GM19438 (cell line): ENCODE measurements around the gene FAXDC2.

Experiments
- ATAC-seq: cut with Tn5 transposase; IDR thresholded peaks from one replicate; pipeline ENCODE4 v1.9.1; 2021; ENCODE audit warnings: low read depth; ENCODE audit not compliant: unreplicated experiment

The FAXDC2 gene

DNA sequence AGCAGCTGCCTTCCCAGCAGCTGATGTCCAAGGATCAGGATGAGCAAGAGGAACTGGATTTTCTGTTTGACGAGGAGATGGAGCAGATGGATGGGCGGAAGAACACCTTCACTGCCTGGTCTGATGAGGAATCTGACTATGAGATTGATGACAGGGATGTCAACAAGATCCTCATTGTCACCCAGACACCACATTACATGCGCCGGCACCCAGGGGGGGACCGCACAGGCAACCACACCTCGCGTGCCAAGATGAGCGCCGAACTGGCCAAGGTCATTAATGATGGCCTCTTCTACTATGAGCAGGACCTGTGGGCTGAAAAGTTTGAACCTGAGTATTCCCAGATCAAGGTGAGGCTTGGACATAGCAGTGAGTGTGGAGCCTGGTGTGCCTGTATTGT, 48.4 kb downstream of the FAXDC2 start:
- ATAC-seq = no peak

DNA sequence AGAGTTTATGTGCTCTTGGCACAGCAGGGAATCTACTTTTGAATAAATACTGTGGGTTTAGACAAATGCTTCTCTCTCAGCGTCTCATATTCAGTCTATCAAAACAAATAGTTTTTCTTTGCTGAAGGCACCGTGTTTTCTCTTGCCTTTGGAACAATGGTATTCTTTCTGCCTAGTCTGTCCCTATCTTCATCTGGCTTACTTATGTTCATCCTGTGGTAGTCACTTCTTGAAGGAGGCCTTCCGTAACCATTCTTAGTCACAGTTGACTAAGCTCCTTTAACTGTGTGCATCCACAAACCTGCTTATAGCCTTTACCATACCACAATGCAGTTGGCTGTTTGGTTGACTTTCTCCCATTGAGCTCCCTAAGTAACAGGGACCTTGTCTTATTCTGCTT, 49.3 kb downstream of the FAXDC2 start:
- ATAC-seq = no peak

DNA sequence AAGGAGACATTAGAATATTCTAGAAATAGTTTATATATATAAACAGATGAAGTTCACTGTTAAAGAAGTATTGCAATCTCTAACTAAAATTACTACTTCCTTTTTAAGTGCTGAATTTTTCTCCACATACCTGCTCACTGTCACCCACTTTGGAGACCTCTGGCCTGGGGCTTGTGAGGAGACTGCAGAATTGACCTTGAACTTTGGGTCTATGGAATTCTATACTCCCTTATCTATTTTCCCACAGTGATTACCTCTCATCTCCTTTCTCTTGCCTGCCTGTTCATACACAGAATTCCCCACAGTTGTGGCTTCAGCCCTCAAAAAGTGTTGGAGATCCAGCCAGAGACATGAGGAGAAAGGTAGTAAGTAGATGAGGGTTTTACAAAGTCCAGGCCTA, 49.8 kb downstream of the FAXDC2 start:
- no peak for ATAC-seq

DNA sequence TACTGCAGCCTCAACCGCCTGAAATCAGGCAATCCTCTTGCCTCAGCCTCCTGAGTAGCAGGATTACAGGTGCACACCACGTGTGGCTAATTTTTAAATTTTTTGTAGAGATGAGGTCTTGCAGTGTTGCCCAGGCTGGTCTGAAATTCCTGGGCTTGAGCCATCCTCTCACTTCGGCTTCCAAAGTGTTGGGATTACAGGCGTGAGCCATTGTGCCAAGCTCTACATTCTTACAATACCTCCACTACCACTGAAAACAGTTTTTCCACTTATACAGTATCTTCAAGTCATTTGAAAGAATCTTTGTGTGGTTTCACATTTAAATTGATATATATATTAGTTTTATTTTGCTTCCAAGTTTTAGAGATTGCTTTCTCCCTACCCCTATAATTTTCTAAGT, 52.6 kb downstream of the FAXDC2 start:
- no peak for ATAC-seq

DNA sequence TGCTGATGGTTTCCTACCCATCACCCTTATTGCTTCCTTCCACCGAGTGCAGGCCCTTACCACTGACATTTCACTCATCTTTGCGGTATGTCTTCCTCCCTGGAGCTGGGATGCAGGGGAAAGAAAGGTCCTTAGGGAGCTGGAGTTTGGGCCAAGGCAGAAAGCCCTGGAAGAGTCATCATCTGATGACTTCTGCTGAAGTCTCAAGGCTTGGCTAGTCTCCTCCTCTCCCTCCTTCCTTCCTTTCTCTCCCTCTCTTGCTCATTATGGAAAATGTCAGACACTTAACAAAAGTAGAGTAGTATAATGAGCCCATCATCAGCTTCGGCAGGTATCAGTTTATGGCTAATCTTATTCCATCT, 55.2 kb downstream of the FAXDC2 start:
- no peak for ATAC-seq

DNA sequence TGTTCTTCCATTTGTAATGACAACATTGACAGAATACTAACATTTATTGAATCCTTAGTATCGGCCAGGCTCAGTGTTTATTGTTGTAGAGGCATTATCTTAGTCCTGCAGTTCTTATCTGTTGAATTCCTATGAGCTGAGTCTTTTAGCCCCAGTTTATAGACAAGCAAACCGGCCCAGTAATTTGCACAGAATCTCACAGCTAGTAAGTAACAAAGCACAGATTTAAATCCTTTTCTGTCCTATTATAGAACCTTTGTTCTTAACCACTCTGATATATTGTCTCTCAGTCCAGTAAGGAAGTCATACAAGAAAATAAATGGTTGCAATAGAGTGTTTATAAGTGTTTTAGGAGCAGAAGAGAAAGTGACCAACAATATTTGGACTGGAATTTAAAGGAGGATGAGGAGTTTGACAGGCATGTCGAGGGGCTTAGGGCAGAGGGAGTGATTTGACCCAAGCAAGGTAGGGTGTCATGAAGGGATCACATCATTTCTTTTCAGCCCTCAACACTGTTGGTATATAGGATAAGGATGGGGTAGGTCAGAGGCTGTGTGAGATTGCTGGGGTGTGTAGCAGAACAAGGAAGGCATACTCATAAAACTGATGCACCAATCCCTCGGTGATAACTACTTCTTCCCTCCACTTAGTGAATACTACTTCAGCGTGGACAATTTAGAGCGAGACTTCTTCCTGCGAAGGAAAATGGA, 55.7 kb downstream of the FAXDC2 start:
- no peak for ATAC-seq

DNA sequence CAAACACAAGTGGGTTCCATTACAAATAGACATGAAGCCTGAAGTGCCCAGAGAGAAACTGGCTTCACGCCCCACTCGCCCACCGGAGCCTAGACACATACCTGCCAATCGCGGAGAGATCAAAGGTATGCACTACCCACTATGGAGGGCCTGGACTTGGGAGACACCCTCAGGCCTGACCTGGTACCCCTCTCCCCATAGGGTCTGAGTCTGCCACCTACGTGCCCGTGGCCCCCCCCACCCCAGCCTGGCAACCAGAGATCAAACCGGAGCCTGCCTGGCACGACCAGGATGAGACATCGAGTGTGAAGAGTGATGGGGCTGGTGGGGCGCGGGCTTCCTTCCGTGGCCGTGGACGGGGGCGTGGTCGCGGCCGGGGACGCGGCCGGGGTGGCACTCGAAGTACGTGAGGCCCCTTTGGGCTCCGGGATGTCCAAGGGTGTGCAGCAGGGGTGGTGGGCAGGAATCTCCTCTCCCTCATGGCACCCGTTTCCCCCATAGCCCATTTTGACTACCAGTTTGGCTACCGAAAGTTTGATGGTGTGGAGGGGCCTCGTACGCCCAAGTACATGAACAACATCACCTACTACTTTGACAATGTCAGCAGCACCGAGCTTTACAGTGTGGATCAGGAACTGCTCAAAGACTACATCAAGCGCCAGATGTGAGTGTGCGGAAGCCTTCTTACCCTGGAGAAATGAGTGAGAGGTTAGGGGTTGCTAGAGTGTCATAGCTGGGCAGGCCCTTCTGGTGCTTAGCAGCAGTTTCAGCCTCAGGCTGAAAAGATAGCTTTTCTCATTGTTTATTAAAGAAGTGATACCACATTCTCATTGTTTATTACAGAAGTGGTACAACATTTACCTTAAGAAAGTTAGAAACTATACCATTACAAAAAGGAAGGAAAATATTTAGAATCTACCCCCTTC, 56.5 kb downstream of the FAXDC2 start:
- no peak for ATAC-seq

DNA sequence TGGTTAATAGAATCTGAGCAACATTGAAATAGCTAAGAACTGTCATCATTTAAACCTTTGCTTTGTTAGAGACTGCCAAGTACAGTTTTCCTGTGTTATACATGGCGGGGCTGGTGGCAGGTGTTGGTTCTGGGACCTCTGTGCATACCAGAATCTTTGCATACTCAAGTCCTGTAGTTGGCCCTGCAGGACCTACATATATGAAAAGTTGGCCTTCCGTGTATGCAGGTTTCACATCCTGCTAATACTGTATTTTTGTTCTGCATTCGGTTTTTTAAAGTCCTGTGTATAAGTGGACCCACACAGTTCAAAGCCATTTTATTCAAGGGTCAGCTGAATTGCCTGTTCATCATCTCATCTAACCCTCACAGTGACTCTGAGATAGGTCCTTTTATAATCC, 58.9 kb downstream of the FAXDC2 start:
- ATAC-seq = peak; percentile 84

DNA sequence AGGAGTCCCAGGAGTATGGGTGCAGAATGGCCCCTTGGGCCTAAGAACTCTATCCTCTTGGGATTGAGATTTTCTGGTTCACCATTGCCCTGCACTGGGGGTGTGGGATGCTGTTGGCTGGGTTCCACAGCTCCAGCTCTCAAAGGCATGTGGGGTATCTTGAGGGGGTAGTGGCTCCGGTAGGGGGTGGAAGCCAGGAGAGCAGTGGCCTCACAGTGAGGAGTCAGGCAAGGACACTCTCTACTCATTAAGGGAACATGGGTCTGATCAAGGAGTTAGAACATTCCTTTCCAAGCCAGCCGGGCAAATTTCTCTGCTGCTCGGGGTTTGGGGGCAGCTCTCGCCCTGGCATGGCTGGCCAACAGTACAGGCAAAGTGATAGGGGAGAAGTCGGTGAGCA, 62.2 kb downstream of the FAXDC2 start:
- ATAC-seq = no peak

DNA sequence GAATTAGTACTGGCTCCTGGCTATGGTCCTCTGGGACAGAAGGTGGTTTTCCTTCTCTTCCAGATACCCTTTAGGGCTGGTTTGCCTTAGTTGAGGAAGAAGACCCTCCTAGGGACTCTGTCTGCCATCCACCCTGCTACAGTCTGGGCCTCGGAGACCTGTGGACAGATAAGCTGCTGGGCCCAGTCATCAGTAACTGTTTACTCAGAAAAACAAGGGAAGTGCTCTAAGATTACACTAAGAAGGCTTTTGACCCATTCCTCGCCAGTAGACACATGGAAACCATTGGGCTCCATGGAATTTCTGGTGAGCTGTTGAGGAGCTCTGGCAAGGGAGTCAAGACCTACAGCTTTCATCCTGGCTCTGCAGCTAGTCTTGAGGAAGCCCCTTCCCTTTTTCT, 64.0 kb downstream of the FAXDC2 start:
- no peak for ATAC-seq

DNA sequence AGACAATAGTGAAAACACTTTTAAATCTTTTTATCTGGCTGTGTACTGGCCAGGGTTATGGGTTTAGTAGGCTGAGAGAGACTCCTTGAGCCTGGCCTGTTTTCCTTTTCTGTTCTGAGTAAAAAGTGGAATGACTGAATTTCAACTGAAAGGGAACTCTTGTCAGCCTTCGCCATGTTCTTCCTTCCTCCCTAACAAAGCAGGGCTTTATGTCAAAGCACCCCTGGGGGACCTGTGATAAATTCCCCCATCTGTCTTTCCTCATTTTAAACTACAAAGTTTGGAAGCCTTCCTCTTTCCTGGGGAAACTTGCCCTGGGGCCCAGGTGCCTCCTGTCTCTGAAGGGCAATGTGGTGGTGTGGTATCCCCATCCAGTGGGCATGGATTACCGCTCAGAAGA, 65.5 kb downstream of the FAXDC2 start:
- no peak for ATAC-seq

DNA sequence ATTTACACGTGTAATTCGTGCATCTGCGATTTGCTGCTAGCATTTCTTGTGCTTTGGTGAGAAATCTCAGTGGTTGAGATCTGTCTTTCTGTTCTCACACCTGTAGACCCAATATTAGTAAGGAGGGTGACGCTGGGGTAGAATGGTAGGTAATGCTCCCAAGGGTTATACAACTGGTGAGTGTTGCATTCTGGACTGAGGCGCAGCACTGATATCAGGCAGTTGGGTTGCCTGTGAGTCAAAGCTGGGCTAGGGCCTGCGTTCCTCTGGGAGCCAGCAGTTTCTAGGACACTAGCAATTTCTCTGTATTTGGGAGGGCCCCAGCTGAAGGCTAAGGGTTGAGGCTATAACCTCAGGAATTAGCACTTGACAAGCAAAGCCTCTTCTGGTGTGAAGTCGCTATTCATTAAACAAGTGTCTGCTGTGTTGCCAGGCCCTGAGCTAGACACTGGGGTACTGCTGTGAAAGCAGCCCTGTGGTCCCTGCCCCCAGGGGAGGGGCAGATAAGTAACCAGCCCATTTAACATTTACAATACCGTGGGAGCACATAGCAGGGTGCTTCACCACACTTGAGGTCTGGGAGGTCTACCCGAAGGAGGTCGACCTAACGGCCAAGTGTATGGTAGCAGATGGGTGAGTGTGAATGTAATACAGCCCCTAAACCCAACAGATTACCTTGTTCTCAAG, 66.5 kb downstream of the FAXDC2 start:
- ATAC-seq = no peak

DNA sequence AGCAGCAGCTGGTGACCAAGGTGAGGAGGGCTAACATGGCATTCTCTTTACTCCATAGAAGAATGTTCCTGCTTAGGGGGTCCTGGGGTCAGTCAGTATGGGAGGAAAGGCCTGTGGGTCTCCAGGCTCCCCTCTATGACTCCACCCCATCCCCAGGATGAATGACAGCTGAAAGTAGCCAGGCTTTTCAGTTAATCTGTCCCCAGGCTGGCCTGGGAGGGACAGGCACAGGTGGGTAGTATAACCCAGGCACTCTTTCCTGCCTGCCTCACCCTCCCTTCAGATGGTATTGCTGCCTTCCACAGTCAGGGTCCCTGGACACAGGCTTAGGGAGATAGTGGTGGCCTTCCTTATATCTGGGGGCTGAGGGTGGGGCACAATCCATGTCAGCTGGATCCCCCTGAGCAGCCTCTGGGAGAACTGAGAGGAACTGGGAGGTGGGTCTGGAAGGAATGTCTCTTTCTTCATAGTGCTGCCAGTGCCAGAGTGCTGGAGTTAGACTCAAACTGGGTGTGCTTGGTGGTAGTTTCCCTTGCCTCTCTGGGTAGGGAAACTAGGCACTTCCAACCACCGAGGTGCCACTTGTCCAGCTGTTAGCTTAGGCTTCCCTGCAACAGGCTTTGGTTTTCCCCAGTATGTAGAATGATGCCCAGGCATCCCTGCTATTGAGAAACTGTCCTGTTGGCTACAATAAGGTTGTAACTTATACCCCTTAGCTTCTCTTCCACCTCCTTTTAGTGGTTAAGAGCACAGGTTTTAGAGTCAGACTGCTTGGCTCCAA, 67.4 kb downstream of the FAXDC2 start:
- no peak for ATAC-seq

DNA sequence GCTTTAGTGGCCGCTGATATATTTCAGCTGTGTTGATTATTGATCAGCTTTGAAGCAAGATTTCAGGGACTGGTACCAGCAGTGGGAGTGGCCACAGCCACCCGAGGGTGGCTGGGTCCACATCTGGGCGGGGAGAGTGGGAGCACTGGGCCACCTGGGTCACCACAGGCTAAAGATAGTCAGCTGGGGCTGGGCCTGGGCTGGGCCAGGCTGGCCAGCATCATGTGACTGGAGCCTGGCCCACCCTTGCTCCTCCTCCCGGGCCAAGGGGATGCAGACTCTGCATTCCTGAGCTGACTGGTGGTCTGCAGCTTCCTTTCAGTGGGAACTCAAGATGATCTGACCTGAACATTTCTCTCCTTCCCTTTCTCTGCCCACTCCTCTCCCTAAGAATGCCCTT, 68.1 kb downstream of the FAXDC2 start:
- no peak for ATAC-seq

DNA sequence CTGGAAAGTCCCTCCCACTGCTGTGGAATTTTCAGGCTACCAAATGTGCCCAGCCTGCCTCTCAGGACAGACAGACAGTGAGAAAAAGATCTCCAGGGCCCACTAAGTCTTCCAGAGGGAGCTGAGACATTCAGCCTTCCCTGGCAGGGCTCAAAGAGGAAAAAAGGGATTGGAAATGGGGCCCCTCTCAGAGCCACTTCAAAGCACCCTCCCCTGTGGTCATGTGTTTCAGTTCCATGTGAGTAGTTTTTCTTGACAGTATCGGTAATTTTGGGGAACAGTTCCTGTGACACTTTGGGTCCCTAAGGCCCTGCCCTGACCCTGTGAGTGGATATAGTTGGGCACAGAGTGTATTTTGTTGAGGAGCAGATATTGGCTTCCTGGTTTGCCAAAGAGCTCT, 70.3 kb downstream of the FAXDC2 start:
- ATAC-seq = peak; percentile 45

DNA sequence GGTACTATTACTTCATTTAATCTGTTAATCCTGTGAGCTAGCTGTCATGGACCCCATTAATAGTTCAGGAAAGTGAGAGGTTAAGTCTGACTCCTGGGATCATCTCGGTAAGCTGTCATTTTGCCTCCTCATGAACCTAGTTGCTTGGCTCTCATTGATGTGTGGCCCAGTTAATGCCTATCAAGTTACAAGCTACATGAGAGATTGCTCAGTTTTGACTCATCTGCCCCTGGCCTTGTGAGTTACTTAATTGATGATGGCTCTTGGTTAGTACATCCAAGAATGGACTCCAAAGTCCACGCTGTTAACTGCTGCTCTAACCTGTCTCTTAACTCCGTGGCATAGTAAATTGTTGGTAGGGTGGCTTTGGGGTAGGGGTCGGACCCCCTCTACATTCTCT, 71.3 kb downstream of the FAXDC2 start:
- no peak for ATAC-seq

DNA sequence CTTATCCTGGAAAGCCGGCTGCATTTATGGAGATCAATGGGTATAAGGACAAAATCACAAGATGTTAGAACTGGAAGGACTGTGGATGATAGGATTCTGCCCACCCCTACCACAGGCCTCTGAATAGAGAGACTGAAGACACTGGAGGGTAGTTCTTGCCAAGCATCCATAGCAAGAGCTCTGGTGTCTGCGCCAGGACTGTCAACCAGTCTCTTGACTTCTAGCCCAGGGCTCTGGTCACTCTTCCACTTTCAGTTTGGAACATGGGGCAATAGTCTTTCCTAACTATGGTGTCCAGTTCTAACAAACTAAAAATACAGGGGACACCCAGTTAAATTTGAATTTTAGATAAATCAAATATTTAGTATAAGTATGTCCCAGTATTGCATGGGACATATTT, 71.9 kb downstream of the FAXDC2 start:
- ATAC-seq = no peak

DNA sequence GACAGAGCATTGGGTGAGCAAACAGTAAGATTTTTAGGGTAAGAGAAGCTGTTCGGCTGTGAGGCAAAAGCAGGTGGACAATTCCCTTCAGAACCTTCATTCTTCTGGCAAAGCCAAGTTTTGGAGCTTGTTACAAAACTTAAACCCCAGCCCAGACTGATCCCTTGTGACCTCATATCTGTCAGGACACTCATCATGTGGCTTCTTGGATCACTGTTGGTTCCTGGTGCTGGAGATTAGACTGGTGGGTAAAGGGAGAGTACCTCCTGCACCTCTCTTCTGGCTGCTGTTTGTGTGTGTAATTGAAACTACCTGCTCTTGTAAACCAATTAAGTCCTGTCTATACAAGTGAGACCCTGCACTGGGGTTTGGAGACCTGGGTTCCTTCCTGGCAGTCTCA, 74.2 kb downstream of the FAXDC2 start:
- no peak for ATAC-seq

DNA sequence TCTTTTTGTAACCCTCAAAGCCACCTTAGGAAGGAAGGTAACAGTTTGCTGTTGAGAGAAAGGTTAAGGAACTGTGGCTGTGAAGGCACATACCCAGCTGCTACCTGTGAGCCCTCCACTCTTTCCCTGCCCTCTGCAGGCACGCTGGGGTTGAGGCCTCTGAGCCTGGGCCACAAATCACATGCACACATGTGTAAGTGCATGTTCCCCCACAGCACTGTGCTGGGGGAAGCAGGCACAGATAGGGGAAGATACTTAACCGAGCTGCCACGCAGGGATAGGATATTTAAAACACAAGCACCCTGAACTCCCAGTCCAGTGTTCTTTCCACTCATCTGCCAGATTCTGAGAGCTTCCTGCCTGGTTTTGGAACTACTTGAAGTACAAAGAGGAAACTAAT, 77.1 kb downstream of the FAXDC2 start:
- no peak for ATAC-seq

DNA sequence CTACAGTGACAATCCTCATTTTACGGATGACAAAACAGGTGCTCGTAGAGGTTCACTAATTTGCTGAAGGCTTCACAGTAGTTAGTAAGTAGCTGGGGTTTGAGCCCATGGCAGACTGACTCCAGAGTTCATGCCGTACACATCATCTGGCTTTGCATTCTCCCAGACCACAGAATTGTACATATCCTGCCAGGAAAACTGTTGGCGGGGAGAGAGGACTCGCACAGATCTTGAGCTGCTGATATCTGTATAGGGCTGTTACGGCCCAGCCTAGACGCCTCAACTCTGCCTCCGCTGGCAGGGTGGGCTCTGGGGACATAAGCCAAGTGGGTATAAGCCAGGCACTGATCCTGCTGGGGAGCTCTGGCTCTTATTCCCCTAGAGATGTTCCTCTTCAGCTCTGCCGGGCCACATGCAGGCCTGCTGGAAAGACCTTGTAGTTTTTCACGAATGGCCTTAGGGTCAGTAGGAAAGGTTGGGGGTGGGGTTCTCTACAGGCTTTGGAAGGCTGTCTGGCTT, 79.0 kb downstream of the FAXDC2 start:
- no peak for ATAC-seq

DNA sequence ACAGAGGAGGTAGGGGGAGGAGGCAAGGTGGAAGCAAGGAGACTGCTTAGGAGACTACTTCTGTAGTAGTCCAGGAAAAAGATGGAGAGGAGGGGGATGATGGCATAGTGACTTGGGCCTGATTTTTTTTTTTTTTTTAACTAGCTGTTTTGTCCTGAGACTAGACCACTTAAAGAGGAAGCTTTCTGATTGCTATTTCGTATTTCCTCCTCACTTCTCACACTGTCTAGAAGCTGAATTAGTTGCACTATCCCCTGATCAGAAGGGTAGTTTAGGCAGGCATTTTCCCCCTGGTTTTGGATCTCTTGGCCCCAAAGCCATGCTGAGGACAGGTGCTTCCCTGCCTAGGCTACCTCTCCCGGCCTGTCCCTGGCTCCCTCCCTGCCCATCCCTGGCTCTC, 80.3 kb downstream of the FAXDC2 start:
- no peak for ATAC-seq
